ENCODE data around the gene ANO1. TPM values are rescaled to one million over a fixed set of nuclear protein-coding genes. Genes with fewer than 3 reads are reported as not detected.

ANO1 gene
- total RNA-seq, 1 donor from 2014 or later, result 7.7 TPM

DNA sequence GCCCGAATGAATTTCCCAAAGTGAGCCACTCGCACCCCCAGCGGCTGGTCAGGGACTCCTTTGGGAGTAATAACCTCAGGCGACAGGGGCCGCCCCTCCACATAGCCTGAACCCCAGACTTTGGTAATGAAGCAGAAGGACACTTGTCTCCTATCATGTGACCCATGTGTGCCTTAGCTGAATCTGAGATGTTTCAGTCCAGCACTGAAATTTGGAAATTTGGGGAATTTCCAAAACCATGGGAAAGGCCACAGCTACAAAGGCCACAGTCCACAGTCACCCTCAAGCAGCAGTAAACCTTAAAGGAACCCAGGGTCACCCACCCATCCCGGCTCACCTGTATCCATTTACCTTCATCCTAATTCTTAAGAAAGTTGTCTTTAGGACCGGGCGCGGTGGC is 73.6 kb downstream of the ANO1 start:
- no peaks in the 10 kb centered on the region for H3K4me1 ChIP-seq
- H3K4me3 ChIP-seq, result no peak overlapping the region
- H3K27ac ChIP-seq (replicated peaks), result no peak overlapping the region
- peaks cover 43% of the 10 kb centered on the region for H3K27me3 ChIP-seq (ENCODE audit: low read depth)
- no peaks in the 10 kb centered on the region for H3K36me3 ChIP-seq
- H3K9me3 ChIP-seq (replicated peaks), result no peaks in the 10 kb centered on the region
- no peak for DNase-seq
- TF ChIP-seq, protein P1, sequence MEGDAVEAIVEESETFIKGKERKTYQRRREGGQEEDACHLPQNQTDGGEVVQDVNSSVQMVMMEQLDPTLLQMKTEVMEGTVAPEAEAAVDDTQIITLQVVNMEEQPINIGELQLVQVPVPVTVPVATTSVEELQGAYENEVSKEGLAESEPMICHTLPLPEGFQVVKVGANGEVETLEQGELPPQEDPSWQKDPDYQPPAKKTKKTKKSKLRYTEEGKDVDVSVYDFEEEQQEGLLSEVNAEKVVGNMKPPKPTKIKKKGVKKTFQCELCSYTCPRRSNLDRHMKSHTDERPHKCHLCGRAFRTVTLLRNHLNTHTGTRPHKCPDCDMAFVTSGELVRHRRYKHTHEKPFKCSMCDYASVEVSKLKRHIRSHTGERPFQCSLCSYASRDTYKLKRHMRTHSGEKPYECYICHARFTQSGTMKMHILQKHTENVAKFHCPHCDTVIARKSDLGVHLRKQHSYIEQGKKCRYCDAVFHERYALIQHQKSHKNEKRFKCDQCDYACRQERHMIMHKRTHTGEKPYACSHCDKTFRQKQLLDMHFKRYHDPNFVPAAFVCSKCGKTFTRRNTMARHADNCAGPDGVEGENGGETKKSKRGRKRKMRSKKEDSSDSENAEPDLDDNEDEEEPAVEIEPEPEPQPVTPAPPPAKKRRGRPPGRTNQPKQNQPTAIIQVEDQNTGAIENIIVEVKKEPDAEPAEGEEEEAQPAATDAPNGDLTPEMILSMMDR (IDR thresholded peaks at IDR 0.05; ENCODE audit: borderline replicate concordance), result no peak
- intact Hi-C loops (cut with micrococcal nuclease), result no loop called here

DNA sequence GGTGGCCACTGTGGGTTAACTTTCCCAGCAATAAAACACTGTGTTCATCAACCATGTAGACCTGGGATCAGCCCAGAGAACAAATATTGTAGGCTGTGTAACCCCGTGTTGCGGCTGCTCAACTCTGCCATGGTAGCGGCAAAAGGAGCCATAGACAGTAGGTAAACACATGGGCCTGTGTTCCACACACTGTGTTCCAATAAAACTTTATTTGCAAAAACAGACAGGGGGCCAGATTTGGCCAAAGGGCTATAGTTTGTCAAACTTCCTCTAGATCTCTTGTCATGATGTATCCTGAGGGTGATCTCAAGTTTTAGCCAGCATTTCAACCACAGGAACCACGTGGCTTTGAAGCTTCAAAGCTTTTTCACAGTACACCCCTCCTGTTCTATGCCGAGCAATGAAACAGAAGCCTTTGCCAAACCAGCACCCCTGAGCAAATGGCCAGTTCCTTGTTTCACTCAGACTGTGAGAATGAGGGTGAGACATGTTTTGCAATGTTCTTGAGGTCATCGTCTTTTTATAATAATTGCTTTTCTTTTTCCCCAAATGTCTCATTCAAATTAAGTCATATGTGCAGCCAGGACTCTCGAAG is 75.1 kb downstream of the ANO1 start:
- TF ChIP-seq, protein P1 (IDR thresholded peaks at IDR 0.05; ENCODE audit: borderline replicate concordance), result no peak
- Histone ChIP-seq H3K36me3 (no peaks in the 10 kb centered on the region), H3K27ac (replicated peaks) (no peak overlapping the region), H3K4me1 (no peaks in the 10 kb centered on the region), H3K9me3 (replicated peaks) (no peaks in the 10 kb centered on the region), H3K27me3 (ENCODE audit: low read depth) (peaks cover 28% of the 10 kb centered on the region), H3K4me3 (no peak overlapping the region)
- DNase-seq, result no peak
- intact Hi-C loops (cut with micrococcal nuclease), result no loop called here

DNA sequence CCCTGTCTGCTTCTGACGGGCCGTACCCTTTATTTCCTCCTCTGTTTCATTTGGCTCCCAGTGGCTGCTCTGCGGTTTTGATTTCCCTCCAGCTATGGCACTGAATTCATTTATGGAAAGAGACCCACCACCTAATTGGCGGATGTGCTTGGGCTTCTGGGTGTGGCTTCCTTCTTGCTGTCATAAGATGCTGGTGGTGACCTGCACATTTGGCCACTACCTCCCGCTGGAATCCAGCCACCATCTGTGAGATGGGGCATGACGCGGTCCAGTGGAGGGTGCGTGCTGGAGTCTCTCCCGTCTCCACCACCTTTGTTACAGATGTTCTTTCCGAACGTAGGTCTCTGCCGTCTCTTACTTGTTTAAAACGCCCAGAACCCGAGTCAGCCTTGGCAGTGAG is 77.3 kb downstream of the ANO1 start:
- H3K4me1 ChIP-seq, result no peaks in the 10 kb centered on the region
- TF ChIP-seq, protein P1 (IDR thresholded peaks at IDR 0.05; ENCODE audit: borderline replicate concordance), result no peak
- no peak overlapping the region for H3K4me3 ChIP-seq
- no peaks in the 10 kb centered on the region for H3K36me3 ChIP-seq
- H3K27me3 ChIP-seq (ENCODE audit: low read depth), result peaks cover 6% of the 10 kb centered on the region
- H3K9me3 ChIP-seq (replicated peaks), result no peaks in the 10 kb centered on the region
- intact Hi-C loops (cut with micrococcal nuclease), result no loop called here
- DNase-seq, result no peak
- no peak overlapping the region for H3K27ac ChIP-seq (replicated peaks)

DNA sequence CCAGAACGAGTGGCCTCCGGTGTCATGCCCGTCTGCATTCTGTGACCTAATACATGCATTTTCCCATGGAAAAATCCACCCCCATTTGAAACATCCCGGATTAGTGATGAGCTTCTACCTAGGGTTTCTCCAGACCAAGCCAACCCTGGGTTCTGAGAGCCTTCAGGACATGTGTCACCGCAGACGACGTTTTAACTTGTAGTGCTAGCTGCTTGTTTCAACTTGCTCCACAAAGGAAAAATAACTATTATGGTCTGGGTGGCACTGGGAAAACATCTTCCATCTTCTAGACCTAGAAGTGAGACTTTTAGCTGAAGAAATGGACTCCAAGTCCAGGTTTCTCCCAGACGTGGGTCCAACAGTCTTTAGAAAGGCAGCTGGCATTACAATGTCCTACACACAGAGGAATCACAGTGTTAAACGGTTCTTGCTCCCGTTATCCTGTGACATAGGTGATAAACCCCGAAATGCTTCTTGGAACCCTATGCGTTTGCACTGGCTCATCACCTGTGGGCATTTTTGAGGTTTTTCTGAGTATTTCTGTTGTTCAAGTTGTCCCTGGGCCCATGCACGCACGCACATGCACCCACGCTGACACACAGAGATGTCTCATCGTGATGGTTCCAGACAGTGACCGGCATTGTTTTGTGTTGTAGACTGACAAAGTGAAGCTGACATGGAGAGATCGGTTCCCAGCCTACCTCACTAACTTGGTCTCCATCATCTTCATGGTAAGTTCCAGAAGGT is 78.3 kb downstream of the ANO1 start:
- intact Hi-C loops (cut with micrococcal nuclease), result no loop called here
- H3K36me3 ChIP-seq, result no peaks in the 10 kb centered on the region
- DNase-seq, result no peak
- no peaks in the 10 kb centered on the region for H3K9me3 ChIP-seq (replicated peaks)
- no peak overlapping the region for H3K4me3 ChIP-seq
- TF ChIP-seq, protein P1 (IDR thresholded peaks at IDR 0.05; ENCODE audit: borderline replicate concordance), result no peak
- no peaks in the 10 kb centered on the region for H3K4me1 ChIP-seq
- peaks cover 3% of the 10 kb centered on the region for H3K27me3 ChIP-seq (ENCODE audit: low read depth)
- no peak overlapping the region for H3K27ac ChIP-seq (replicated peaks)

DNA sequence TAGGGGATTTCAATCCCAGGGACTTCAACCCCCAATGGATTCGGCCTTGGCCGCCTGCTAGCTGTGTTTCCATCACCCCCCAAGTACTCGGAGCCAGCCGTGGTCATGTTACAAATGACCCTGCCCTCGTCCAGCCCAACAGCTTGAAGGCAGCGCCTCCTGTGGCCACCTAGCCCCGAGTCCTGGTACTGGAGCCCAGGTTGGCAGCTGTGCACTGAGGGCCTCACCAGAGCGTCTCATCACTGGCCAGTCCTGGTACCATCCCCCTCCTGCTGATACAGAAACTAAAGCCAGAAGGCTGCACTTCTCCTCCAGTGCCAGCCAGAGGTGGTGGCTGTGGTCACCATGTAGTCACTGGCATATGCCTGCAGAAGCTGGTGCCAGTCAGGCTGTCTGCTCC is 80.1 kb downstream of the ANO1 start:
- H3K4me3 ChIP-seq, result no peak overlapping the region
- DNase-seq, result no peak
- intact Hi-C loops (cut with micrococcal nuclease), result no loop called here
- no peaks in the 10 kb centered on the region for H3K36me3 ChIP-seq
- peaks cover 4% of the 10 kb centered on the region for H3K27me3 ChIP-seq (ENCODE audit: low read depth)
- TF ChIP-seq, protein P1 (IDR thresholded peaks at IDR 0.05; ENCODE audit: borderline replicate concordance), result peak; percentile 49
- no peaks in the 10 kb centered on the region for H3K9me3 ChIP-seq (replicated peaks)
- H3K27ac ChIP-seq (replicated peaks), result no peak overlapping the region
- H3K4me1 ChIP-seq, result no peaks in the 10 kb centered on the region

All from left ventricle myocardium inferior (tissue), 1 donor.